AG09319 (cell line): ENCODE data around the gene PTPRD.

Experiments used
- DNase-seq: peaks from one replicate; pipeline ENCODE4 v3.0.0-alpha.2; 2010; ENCODE audit warnings: low read depth; ENCODE audit errors: extremely low read depth
- CTCF ChIP-seq: IDR thresholded peaks from 2 replicates; pipeline ENCODE4 v1.5.1; 2011; ENCODE audit warnings: low read depth, mild to moderate bottlenecking, inconsistent platforms, low read length, moderate library complexity

PTPRD gene

GRCh38 chr9:8713811-8714165 lies 1899.0 kb downstream of the PTPRD start:
- TF ChIP-seq CTCF, result no peak
- no peak for DNase-seq

DNA sequence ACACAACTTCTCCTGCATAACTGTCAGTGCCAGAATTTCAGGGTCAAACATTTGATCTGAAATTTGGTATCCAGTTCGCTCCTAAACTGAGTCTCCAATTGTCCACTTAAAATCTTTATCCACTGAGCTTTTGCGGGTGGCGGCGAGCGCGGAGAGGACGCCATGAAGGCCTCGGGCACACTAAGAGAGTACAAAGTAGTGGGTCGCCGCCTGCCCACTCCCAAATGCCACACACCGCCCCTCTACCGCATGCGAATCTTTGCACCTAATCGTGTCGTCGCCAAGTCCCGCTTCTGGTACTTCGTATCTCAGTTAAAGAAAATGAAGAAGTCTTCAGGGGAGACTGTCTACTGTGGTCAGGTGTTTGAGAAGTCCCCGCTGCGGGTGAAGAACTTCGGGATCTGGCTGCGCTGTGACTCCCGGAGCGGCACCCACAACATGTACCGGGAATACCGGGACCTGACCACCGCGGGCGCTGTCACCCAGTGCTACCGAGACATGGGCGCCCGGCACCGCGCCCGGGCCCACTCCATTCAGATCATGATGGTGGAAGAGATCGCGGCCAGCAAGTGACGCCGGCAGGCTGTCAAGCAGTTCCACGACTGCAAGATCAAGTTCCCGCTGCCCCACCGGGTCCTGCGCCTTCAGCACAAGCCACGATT lies 1899.5 kb downstream of the PTPRD start:
- no peak for TF ChIP-seq CTCF
- no peak for DNase-seq

- no peak for TF ChIP-seq CTCF
- no peak for DNase-seq
These were observed 1903.1 kb downstream of the PTPRD start for GRCh38 chr9:8709731-8710130.

DNA sequence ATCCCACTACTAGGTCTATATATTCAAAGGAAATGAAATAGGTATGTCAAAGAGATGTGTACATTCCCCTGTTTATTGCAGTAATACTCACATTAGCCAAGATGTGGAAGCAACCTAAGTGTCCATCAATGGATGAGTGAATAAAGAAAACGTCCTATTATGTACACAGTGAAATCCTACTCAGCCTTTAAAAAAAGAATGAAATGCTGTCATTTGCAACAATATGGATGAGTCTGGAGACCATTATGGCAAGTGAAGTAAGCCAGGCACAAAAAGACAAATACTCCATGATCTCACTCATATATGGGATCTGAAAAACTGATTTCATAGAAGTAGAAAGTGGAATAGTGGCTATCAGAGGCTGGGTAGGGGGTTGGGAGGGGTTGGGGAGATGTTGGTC lies 1904.1 kb downstream of the PTPRD start:
- TF ChIP-seq CTCF, result no peak
- no peak for DNase-seq

DNA sequence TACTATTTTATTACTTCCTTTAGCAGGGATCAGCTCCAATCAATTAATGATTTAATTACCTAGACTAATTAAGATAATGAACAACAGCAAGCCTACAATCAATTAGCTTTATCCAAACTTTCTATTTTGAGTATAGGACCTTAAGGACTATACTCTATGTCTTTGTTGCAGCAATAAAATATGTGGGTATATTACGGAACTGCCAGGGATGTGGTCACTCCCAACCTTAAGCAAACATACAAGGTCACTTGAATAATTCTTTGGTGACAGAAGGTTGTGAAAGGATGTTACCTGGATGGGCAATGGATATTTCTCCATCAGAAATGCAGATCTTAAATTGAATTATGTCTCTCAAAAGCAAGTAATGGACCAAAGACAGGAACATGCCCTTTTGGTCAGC lies 1905.8 kb downstream of the PTPRD start:
- TF ChIP-seq CTCF, result no peak
- no peak for DNase-seq

DNA sequence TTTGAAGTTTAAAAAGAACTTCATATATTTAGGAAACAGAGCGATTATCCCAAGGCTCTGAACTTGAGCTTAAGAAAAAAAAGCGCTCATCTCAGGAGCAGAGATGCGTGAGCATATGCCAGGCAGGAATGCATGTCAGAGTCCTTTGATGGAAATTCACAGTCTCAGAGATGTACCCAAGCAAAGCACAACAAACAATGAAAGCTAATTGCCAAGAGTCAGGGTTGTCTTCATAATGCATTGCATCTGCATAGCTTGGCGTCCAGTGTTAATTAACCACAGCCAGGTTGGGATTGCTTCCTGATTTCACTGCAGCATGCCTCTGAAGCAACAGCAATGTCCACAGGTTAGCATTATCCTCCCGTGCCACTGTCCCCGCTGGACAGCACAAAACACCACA lies 1906.3 kb downstream of the PTPRD start:
- no peak for TF ChIP-seq CTCF
- no peak for DNase-seq

GRCh38 chr9:8705861-8706260 lies 1906.9 kb downstream of the PTPRD start:
- no peak for DNase-seq
- no peak for TF ChIP-seq CTCF
